Cortex of kidney (tissue), 1 donor: ENCODE data around the gene TCP11.

Experiments
- DNase-seq: peaks from one replicate; lab custom pipeline; 2025; lab: John Stamatoyannopoulos, UW

Gene TCP11

GRCh38 chr6:35173044-35173426 lies 31.9 kb upstream of the TCP11 start:
- DNase-seq = no peak

GRCh38 chr6:35170891-35171290 lies 29.8 kb upstream of the TCP11 start:
- no peak for DNase-seq

GRCh38 chr6:35170166-35170565 lies 29.0 kb upstream of the TCP11 start:
- DNase-seq = no peak

- no peak for DNase-seq
These were observed 27.3 kb upstream of the TCP11 start for GRCh38 chr6:35168461-35168861.

GRCh38 chr6:35167505-35167904 lies 26.4 kb upstream of the TCP11 start:
- no peak for DNase-seq

GRCh38 chr6:35166520-35166919 lies 25.4 kb upstream of the TCP11 start:
- no peak for DNase-seq

- no peak for DNase-seq
These were observed 25.0 kb upstream of the TCP11 start for GRCh38 chr6:35166116-35166515.

- DNase-seq = no peak
These were observed 24.5 kb upstream of the TCP11 start for GRCh38 chr6:35165630-35166071.

GRCh38 chr6:35164868-35165267 lies 23.7 kb upstream of the TCP11 start:
- no peak for DNase-seq

GRCh38 chr6:35164277-35164676 lies 23.1 kb upstream of the TCP11 start:
- DNase-seq = no peak

- no peak for DNase-seq
These were observed 22.7 kb upstream of the TCP11 start for GRCh38 chr6:35163836-35164235.

- DNase-seq = no peak
These were observed 20.9 kb upstream of the TCP11 start for GRCh38 chr6:35161776-35162607.

- DNase-seq = no peak
These were observed 20.1 kb upstream of the TCP11 start for GRCh38 chr6:35161266-35161665.

- DNase-seq = no peak
These were observed 19.5 kb upstream of the TCP11 start for GRCh38 chr6:35160642-35161041.

GRCh38 chr6:35158520-35158919 lies 17.4 kb upstream of the TCP11 start:
- no peak for DNase-seq

- no peak for DNase-seq
These were observed 13.8 kb upstream of the TCP11 start for GRCh38 chr6:35154947-35155346.

- DNase-seq = no peak
These were observed 13.1 kb upstream of the TCP11 start for GRCh38 chr6:35154262-35154661.

- DNase-seq = no peak
These were observed 11.0 kb upstream of the TCP11 start for GRCh38 chr6:35152067-35152707.

GRCh38 chr6:35151466-35151865 lies 10.3 kb upstream of the TCP11 start:
- no peak for DNase-seq

GRCh38 chr6:35149891-35150566 lies 8.9 kb upstream of the TCP11 start:
- DNase-seq = no peak

- DNase-seq = no peak
These were observed 7.1 kb upstream of the TCP11 start for GRCh38 chr6:35148167-35148741.

GRCh38 chr6:35147486-35147885 lies 6.3 kb upstream of the TCP11 start:
- DNase-seq = no peak

- no peak for DNase-seq
These were observed 5.9 kb upstream of the TCP11 start for GRCh38 chr6:35147026-35147425.
